ENCODE data around the gene NPW.

- no peak for TF ChIP-seq POLR2A (IDR thresholded peaks at IDR 0.05; ENCODE audit: low read depth)
- TF ChIP-seq CTCF (IDR thresholded peaks at IDR 0.05), result no peak
- TF ChIP-seq EP300 (IDR thresholded peaks at IDR 0.05), result no peak
Observed at GRCh38 chr16:2002406-2003230, 17.0 kb upstream of the NPW start.

Data from esophagus muscularis mucosa (tissue), 4 donors.